Suppressor macrophage treated with lipopolysaccharide for 4 hours (primary cell): ENCODE data around the gene PRG2.

ENCODE experiments used
- DNase-seq: peaks from one replicate; pipeline ENCODE4 v3.0.0-alpha.2; 2020

Gene PRG2

GRCh38 chr11:57394203-57394965, 3.9 kb upstream of the PRG2 start:
- no peak for DNase-seq

DNA sequence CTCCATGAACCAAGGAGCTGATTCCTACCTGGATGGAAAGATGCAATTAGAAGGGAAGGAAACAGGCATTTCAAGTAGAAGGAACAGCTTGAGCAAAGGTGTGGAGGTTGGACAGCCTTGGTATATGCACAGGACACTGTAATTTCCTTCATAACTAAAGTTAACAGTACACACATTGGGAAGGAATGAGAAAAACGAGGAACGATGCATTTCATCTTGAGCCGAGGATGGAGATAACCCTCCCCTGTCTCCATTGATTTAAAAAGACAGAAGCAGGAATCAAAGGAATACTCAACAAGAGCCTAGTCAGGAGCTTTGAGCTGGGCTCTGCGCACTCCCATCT, 2.3 kb upstream of the PRG2 start:
- DNase-seq: no peak

GRCh38 chr11:57392066-57392762, 1.8 kb upstream of the PRG2 start:
- DNase-seq: no peak

DNA sequence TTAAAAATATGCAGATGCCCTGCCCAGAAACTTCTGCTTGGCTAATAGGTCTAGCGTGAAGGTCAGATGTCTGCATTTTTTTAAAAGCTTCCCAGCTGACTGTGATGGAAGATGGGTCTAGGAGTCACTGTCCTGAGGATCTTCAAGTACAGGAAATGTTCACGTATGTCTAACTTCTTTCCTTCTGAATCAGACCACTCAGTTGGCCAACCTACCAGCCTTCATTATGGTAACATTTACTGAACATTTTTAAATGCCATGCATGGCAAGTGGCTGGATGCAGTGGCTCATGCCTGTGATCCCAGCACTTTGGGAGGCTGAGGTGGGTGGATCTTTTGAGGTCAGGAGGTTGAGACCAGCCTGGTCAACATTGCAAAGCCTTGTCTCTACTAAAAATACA, 1.1 kb upstream of the PRG2 start:
- no peak for DNase-seq

DNA sequence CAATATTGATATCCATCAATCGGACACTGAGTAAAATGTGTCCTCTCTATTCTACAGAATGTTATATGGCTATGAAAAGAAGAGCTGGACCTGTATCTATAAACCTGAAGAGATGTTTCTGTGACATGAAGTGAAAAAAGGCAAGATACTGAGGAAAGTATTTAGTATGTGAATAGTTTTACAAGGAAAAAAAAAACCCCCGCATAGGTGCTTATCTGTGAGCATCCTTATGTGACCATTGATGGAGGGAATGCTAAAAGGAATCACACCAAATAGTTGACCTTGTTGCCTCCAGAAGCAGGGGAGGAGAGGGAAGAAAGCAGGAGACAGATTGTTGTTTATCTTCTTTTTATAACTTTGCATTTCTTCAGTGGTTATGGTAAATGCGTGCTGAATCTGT, 661 bp upstream of the PRG2 start:
- no peak for DNase-seq

DNA sequence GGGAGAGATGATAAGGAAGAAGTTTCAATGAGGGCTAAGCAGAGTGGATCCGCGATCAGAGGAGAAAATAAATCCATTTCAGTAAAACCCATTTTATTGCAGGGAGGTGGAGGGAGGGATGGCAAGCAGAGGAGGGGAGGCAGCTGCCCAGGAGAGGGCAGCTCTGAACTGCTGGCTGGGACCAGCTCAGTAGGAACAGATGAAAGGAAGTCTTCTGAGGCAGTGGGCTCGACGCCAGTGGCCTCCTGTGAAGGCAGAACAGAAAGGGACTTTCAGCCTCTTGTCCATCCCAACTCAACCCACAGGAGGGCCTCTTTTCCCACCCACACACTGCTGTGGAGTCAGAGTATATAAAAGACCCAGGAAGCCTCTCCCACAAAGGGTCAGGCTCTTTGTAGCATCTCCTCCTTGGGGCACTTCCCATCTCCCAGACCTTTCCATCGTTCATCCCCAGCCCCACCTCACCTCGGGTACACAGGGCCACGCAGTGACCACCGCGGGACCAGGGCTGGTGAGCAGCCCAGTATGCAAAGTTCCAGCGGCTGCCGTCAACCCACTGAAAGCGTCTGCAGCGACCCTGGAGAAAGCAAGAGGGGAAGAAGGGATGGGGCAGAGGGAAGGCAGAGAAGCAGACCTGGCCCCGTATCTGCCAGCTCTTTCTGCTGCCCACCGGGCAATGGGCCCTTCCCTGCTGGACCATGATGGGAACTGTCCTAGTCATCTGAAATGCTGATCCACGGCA, 3.0 kb downstream of the PRG2 start:
- DNase-seq: peak; percentile 39

DNA sequence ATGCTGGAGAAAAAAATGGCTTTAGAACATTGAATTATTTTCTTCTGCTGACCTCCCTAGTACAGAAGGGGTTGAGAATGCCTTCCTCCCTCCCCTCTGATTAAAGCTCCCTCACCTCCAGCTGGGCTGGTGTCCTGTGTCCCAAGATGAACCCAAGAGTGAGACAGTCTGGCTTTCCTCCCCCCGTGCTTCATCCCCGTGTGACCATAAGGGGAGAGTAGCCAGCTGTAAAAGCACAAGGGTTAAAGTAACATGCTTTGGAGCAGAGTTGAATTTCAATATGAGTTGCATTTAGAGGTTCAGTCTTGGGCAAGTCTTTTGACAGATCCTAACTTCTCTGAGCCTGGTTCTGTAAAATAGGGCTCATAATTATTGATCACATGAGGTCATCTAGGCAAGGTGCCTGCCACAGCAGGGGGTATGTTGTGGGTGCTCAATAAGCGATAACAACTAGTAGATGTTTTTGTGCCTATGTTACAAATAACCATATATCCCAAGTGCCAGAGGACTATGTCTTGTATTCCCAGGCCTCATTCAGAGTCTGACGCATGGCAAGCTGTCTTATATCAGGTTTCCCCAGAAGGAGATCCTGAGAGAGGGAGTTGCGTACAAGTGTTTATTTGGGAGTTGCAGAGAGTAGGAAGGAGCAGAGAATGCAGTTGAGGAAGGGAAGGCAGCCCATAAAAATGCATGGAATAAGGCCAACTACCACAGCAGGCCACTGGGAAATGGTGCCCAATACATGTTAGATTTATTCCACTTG, 4.1 kb downstream of the PRG2 start:
- DNase-seq: no peak

DNA sequence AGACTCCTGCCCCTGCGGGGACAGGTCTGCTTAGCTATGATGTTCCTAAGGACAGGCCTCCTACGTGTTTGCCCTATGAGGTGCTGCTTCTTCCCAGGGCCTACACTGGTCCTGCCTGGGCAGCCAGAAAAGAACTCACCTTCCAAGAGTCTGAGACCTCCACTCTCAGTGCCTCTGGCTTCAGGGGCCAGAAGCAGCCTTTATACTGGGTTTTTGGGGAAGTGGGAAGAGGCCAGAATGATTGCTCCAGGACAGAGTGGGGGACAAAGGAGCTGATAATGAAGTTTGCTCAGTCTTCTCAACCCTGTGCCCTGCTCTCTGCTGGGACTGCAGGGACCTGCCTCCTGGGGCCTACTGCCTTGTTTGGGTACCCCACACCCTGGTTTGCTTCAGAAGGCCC, 9.5 kb downstream of the PRG2 start, which contains the start of gene PRG3:
TSS of gene PRG3 (minus strand) at position 176 of the 400 bp plus-strand sequence. CDS start 442 bp downstream, outside the sequence.
- no peak for DNase-seq

GRCh38 chr11:57379732-57380131, 10.7 kb downstream of the PRG2 start:
- DNase-seq: no peak

- DNase-seq: peak; percentile 67
Measured at GRCh38 chr11:57378186-57378585, 12.3 kb downstream of the PRG2 start.

- DNase-seq: no peak
Measured at GRCh38 chr11:57377107-57377506, 13.3 kb downstream of the PRG2 start.

DNA sequence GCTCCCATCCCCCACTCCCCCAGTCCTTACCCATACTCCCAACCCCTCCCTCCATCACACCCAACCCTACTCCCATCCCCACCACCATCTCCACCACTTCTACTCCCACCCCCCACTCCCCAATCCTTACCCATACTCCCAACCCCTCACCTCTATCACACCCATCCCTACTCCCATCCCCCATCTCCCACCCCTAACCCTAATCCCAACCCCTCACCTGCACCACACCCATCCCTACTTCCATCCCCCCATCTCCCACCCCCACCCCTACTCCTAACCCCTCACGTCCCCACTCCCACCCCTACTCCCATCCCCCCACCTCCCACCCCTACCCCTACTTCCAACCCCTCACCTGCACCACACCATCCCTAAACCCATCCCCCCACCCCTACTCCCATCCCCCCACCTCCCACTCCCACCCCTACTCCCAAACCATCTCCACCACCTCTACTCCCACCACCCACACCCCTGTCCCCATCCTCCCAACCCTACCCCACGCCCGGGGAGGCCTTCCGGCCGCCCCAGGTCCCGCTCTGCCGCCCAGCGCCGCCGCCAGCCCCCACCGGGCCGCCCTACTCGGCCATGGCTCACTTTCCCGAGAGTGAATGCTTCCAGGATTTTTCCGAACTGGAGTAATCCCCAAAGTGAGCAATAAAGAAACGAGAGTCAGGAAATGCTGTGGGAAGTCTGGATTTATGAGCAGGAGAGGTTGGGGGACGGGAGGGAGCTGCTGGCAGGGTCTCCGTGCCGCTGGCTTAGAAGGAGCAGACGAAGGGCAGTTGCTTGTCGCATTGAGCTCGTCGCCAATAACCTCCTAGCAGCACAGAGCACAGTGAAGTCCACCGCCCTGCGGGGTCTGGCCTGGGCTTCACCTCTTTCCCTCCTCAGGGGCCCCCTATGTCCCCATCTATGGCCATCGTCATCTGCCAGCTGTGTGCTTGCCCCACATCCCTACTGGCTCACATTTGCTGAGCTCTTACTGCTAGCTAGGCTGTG, 14.1 kb downstream of the PRG2 start:
- DNase-seq: no peak

GRCh38 chr11:57375490-57375889, 15.0 kb downstream of the PRG2 start:
- no peak for DNase-seq

- DNase-seq: no peak
Measured at GRCh38 chr11:57374966-57375365, 15.5 kb downstream of the PRG2 start.

- no peak for DNase-seq
Measured at GRCh38 chr11:57373146-57373545, 17.3 kb downstream of the PRG2 start.

- DNase-seq: no peak
Measured at GRCh38 chr11:57370941-57371340, 19.5 kb downstream of the PRG2 start.

DNA sequence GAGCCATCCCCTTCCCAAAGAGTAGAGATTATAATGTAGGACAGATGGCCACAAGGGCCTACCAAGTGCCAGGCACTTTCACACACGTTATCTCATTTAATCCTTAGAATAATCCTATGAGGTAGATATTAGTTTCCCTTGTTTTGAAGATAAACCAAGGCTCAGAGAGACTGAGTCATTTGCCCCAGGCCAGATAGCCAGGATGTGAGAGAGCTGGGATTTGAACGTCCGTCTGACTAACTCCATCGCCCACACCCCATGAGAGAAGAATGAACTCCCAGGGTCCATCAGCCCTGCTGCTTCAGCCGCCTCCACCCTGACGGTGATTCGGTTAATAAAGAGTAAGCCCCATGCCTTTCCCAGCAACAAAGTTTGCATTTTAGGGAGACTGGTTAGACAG, 20.2 kb downstream of the PRG2 start:
- no peak for DNase-seq

DNA sequence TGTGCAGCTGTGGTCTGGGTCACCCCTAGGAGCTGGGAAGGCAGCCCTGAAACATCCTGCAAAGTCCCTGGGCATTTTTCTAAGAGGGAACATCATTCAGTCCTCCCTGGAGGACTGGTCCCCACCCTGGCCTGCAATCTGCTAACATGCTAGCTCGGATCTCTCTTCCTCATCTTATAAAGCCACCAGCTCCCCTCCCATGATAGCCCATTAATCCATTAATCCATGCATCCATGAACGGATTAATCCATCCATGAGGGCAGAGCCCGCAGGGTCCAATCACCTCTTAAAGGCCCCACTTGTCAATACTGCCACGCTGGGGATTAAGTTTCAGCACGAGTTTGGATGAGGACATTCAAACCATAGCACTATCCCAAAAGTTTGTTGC, 21.6 kb downstream of the PRG2 start:
- no peak for DNase-seq

- DNase-seq: no peak
Measured at GRCh38 chr11:57368106-57368844, 22.2 kb downstream of the PRG2 start.

DNA sequence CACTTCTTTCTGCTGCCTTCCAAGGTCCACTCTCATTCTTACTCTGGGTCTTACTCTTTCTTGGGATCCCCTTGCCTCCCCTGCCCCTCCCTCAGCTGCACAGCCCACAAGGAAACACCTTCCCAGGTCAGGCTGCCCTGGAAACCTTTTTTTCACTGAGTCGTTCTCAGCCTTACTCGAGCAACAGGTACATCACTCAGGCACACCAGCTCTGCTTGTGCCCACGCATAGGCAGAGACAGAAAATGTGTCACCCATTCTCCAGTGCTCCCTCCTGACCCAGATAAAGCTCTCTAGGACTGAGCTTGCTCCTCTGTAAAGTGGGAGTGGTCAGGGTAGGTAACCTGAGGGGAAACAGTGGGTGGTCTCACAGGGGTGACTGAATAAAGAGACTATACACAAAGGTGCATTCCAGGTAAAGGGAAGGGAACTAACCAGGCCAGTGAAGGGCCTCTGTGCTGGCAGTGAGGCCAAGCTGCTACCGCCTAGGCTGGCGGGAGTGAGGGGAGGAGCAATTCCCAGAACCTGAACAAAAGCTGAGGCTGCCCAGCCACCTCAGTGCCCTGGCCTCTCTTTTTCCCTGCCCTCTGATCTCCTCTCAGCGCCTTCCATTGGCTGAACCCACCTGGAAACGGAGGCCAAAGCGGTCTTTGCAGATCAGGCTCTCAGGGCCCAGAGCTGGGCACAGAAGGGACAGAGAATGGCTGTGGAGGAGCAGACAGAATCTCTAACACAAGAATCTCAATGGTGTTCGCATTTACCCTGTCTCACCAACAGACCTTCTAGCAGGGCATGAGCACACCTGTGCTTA, 25.4 kb downstream of the PRG2 start:
- DNase-seq: no peak
